ENCODE data around the gene LGALS3BP.
"Not testable (repeated sequence)": the region's sequence is repeated elsewhere in the genome, so short reads cannot be mapped to it uniquely, and the experiment has no call there.

The LGALS3BP gene

GRCh38 chr17:78979780-78980623 lies at the start of gene LGALS3BP:
Gene LGALS3BP, minus strand, starts transcription at chr17:78979923. Its CDS starts 2,732 bp downstream, at chr17:78977191.
- Mint-ChIP-seq H3K36me3 (ENCODE audit: low read depth) (no peaks in the 10 kb centered on the region), H3K4me3 (no peak within 1 kb of the TSS), H3K27me3 (peaks cover 2% of the 10 kb centered on the region), H3K4me1 (ENCODE audit: low read depth) (peaks cover 9% of the 10 kb centered on the region), H3K27ac (peak within 1 kb of the TSS; percentile 10), H3K9me3 (no peaks in the 10 kb centered on the region)
- intact Hi-C loops (cut with micrococcal nuclease), result no loop called here

- intact Hi-C loops (cut with micrococcal nuclease), result no loop called here
- no peak overlapping the region for H3K27ac Mint-ChIP-seq
- no peaks in the 10 kb centered on the region for H3K36me3 Mint-ChIP-seq (ENCODE audit: low read depth)
- H3K27me3 Mint-ChIP-seq, result peaks cover 87% of the 10 kb centered on the region
- H3K4me3 Mint-ChIP-seq, result no peak overlapping the region
- peaks cover 33% of the 10 kb centered on the region for H3K4me1 Mint-ChIP-seq (ENCODE audit: low read depth)
- H3K9me3 Mint-ChIP-seq, result no peaks in the 10 kb centered on the region
Measured at GRCh38 chr17:79028496-79029326, 49.0 kb upstream of the LGALS3BP start.

- Mint-ChIP-seq H3K27me3 (peaks cover 91% of the 10 kb centered on the region), H3K27ac (no peak overlapping the region), H3K9me3 (no peaks in the 10 kb centered on the region), H3K36me3 (ENCODE audit: low read depth) (no peaks in the 10 kb centered on the region), H3K4me3 (no peak overlapping the region), H3K4me1 (ENCODE audit: low read depth) (peaks cover 38% of the 10 kb centered on the region)
- intact Hi-C loops (cut with micrococcal nuclease), result no loop called here
Measured at GRCh38 chr17:79027925-79028491, 48.3 kb upstream of the LGALS3BP start.

GRCh38 chr17:79027274-79027924 lies 47.7 kb upstream of the LGALS3BP start:
- no peaks in the 10 kb centered on the region for H3K9me3 Mint-ChIP-seq
- H3K36me3 Mint-ChIP-seq (ENCODE audit: low read depth), result no peaks in the 10 kb centered on the region
- H3K27me3 Mint-ChIP-seq, result peaks cover 92% of the 10 kb centered on the region
- no peak overlapping the region for H3K4me3 Mint-ChIP-seq
- no peak overlapping the region for H3K27ac Mint-ChIP-seq
- intact Hi-C loops (cut with micrococcal nuclease), result no loop called here
- peaks cover 38% of the 10 kb centered on the region for H3K4me1 Mint-ChIP-seq (ENCODE audit: low read depth)

- Mint-ChIP-seq H3K27ac (no peak overlapping the region), H3K4me3 (no peak overlapping the region)
Measured at GRCh38 chr17:79026376-79027273, 46.9 kb upstream of the LGALS3BP start.

GRCh38 chr17:79024901-79025737 lies 45.4 kb upstream of the LGALS3BP start:
- Mint-ChIP-seq H3K36me3 (ENCODE audit: low read depth) (no peaks in the 10 kb centered on the region), H3K4me1 (ENCODE audit: low read depth) (peaks cover 42% of the 10 kb centered on the region), H3K4me3 (no peak overlapping the region), H3K9me3 (no peaks in the 10 kb centered on the region), H3K27me3 (peaks cover 94% of the 10 kb centered on the region), H3K27ac (no peak overlapping the region)
- intact Hi-C loops (cut with micrococcal nuclease), result no loop called here

More at GRCh38 chr17:79026376-79027273, 46.9 kb upstream of the LGALS3BP start:
- intact Hi-C loops (cut with micrococcal nuclease), result no loop called here
- Mint-ChIP-seq H3K27me3 (peaks cover 92% of the 10 kb centered on the region), H3K36me3 (ENCODE audit: low read depth) (no peaks in the 10 kb centered on the region), H3K9me3 (no peaks in the 10 kb centered on the region), H3K4me1 (ENCODE audit: low read depth) (peaks cover 38% of the 10 kb centered on the region)

- Mint-ChIP-seq H3K36me3 (ENCODE audit: low read depth) (no peaks in the 10 kb centered on the region), H3K9me3 (no peaks in the 10 kb centered on the region), H3K4me1 (ENCODE audit: low read depth) (peaks cover 42% of the 10 kb centered on the region), H3K4me3 (peak within 1 kb of the TSS; percentile 72), H3K27ac (no peak within 1 kb of the TSS), H3K27me3 (peaks cover 91% of the 10 kb centered on the region)
- intact Hi-C loops (cut with micrococcal nuclease), result no loop called here
Measured at GRCh38 chr17:79023886-79024771, 44.4 kb upstream of the LGALS3BP start, which contains the start of gene C1QTNF1. Gene C1QTNF1, plus strand, starts transcription at chr17:79024169. Its CDS starts 19,800 bp downstream, at chr17:79043969.

GRCh38 chr17:79023180-79023705 lies 43.5 kb upstream of the LGALS3BP start:
- peaks cover 42% of the 10 kb centered on the region for H3K4me1 Mint-ChIP-seq (ENCODE audit: low read depth)
- intact Hi-C loops (cut with micrococcal nuclease), result no loop called here
- H3K27me3 Mint-ChIP-seq, result peaks cover 86% of the 10 kb centered on the region
- no peak overlapping the region for H3K4me3 Mint-ChIP-seq
- no peak overlapping the region for H3K27ac Mint-ChIP-seq
- H3K9me3 Mint-ChIP-seq, result no peaks in the 10 kb centered on the region
- H3K36me3 Mint-ChIP-seq (ENCODE audit: low read depth), result no peaks in the 10 kb centered on the region

- Mint-ChIP-seq H3K9me3 (no peaks in the 10 kb centered on the region), H3K4me3 (no peak overlapping the region), H3K27me3 (peaks cover 81% of the 10 kb centered on the region), H3K36me3 (ENCODE audit: low read depth) (no peaks in the 10 kb centered on the region), H3K4me1 (ENCODE audit: low read depth) (peaks cover 36% of the 10 kb centered on the region), H3K27ac (no peak overlapping the region)
- intact Hi-C loops (cut with micrococcal nuclease), result no loop called here
Measured at GRCh38 chr17:79022507-79022991, 42.8 kb upstream of the LGALS3BP start.

- H3K36me3 Mint-ChIP-seq (ENCODE audit: low read depth); H3K9me3 Mint-ChIP-seq; H3K27ac Mint-ChIP-seq; H3K4me3 Mint-ChIP-seq; intact Hi-C loops (cut with micrococcal nuclease): not testable (repeated sequence)
- Mint-ChIP-seq H3K27me3 (peaks cover 74% of the 10 kb centered on the region), H3K4me1 (ENCODE audit: low read depth) (peaks cover 35% of the 10 kb centered on the region)
Measured at GRCh38 chr17:79021929-79022328, 42.2 kb upstream of the LGALS3BP start.

GRCh38 chr17:79020631-79021301 lies 41.0 kb upstream of the LGALS3BP start:
- H3K27me3 Mint-ChIP-seq, result peaks cover 64% of the 10 kb centered on the region
- no peak overlapping the region for H3K27ac Mint-ChIP-seq
- H3K4me3 Mint-ChIP-seq, result no peak overlapping the region
- peaks cover 27% of the 10 kb centered on the region for H3K4me1 Mint-ChIP-seq (ENCODE audit: low read depth)
- no peaks in the 10 kb centered on the region for H3K36me3 Mint-ChIP-seq (ENCODE audit: low read depth)
- intact Hi-C loops (cut with micrococcal nuclease), result no loop called here
- no peaks in the 10 kb centered on the region for H3K9me3 Mint-ChIP-seq

Measured in dendritic cell treated with granulocyte-macrophage colony-stimulating factor and Interleukin-4, amounts not matched to agents 40 ng/mL and 50 ng/mL, for 4 days (primary cell).